HG03575 (cell line): Measurements from ENCODE around the gene ITSN1.

ENCODE experiments used
- ATAC-seq: cut with Tn5 transposase; IDR thresholded peaks from one replicate; pipeline ENCODE4 v1.9.1; 2021; ENCODE audit not compliant: unreplicated experiment, insufficient number of reproducible peaks, low FRiP score; ENCODE audit errors: extremely low read depth

The ITSN1 gene

DNA sequence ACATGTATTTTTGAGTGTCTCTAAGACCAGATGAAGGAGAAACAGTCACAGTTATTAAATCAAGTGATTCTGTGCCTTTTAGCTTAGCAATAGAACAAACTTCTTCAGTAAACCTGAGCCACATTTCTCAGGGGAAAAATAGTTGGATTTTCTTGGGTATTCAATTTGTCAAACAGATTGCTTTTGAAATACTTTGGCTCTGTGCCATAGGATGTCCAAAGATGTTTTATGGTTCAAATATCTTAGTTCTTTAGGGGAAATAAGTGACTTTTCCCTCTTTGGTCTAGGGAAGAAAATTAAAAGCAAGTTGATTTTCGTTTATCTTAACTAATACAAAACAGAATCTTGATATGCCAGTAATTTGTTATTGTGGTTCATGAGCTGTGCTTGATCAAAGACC lies 147.4 kb downstream of the ITSN1 start:
- no peak for ATAC-seq

DNA sequence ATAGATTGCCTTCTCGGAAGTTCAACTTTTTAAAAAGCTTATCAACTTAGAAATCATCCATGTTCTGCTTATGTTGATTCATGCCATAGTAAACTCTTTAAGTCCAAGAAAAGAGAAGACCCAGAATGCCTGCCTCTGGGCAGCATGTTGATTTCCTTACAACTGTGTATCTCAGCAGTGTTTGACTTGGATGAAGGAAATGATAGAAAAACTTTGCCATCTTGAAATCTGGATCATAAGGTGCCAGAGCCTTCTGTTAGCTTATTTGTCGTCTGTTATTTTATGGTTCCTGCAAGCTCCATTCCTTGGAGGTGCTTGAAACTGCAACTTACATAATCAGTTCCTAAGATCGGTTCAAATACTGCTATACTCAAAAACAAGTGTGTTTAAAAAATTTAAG lies 148.8 kb downstream of the ITSN1 start:
- ATAC-seq, result no peak

DNA sequence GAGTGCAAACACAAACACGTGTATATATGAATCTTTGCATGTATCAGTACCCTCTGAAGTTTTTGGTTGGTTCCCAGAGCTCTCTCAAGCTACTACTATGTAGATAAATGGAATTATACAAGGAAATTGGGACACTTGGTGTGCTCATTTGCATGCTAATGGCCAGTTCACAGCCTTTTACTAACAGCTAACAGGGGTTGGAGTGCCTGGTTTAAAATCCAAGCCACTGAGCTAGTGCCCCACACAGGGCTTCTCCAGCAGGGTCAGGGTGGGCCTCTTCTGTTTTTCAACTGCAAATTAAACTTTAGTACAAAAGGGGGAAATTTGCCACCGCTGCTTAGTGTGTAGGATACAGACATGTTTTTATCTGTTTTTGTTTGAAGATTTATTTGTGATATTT lies 152.3 kb downstream of the ITSN1 start:
- ATAC-seq, result no peak

DNA sequence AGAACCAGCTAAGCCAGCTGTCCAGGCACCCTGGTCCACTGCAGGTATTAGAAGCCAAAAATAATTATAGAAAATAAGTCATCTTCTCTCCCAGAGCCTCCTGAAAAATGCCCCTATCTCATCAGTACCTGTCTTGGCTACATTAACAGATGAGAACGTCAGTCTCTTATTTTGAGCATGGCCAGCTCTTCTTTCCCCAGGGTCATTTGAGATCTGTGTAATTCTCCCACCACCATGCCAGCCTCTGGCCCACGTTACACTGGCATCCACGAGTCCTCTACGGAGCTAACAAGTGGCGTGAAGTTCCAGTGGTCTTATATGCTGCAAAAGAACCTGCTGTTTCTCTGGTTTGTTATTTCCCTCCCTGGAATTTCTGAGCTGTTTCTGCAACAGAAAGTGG lies 155.3 kb downstream of the ITSN1 start:
- no peak for ATAC-seq

DNA sequence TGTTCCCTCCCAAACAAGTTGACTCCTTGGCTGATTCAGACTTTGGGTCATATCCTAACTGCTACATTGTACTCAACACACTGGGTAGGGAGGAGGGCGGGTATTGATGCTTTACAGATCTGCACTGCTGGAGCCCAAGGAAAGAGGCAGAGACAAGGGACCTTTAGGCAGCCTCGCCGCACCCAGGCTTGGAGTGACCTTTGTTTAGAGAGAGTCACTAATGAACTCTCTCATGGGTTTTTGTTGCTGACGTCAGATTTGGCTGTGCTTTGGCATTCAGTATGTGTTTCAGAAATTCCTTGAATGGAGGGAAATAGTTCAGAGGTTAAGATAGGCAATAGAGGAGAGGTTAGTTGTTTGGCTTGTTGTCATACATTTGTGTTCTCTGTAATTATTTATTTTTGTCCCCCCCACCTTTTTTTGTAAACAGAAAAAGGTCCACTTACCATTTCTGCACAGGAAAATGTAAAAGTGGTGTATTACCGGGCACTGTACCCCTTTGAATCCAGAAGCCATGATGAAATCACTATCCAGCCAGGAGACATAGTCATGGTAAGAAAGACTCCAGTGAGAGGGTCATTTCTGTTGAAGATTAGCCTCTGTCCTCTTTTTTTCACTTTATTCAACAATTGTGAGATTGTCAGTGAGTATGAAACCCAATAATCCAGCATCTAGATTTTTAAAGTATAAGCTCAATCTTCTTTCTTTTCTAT lies 157.2 kb downstream of the ITSN1 start:
- ATAC-seq, result no peak

DNA sequence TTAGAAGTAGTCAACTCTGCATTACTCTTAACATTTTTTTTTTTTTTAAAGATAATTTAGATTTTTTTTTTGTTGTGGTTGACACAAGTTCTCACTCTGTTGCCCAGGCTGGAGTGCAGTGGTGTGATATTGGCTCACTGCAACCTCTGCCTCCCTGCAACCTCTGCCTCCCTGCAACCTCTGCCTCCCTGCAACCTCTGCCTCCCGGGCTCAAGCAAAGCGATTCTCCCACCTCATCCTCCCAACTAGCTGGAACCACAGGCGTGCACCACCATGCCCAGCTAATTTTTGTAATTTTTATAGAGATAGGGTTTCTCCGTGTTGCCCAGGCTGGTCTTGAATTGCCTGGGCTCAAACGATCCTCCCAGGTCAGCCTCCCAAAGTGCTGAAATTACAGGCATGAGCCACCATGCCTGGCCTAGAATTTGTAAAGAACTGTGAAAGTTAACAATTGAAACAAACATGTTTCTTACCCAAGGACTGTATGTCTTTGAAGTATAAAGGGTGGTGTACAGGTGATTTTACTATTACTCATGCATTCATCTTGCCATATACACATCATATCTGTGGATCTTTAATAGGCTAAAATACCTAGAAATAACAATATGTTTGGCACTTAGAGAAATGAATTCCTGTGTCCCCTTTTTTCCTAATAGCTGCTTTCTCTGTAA lies 158.6 kb downstream of the ITSN1 start:
- no peak for ATAC-seq

DNA sequence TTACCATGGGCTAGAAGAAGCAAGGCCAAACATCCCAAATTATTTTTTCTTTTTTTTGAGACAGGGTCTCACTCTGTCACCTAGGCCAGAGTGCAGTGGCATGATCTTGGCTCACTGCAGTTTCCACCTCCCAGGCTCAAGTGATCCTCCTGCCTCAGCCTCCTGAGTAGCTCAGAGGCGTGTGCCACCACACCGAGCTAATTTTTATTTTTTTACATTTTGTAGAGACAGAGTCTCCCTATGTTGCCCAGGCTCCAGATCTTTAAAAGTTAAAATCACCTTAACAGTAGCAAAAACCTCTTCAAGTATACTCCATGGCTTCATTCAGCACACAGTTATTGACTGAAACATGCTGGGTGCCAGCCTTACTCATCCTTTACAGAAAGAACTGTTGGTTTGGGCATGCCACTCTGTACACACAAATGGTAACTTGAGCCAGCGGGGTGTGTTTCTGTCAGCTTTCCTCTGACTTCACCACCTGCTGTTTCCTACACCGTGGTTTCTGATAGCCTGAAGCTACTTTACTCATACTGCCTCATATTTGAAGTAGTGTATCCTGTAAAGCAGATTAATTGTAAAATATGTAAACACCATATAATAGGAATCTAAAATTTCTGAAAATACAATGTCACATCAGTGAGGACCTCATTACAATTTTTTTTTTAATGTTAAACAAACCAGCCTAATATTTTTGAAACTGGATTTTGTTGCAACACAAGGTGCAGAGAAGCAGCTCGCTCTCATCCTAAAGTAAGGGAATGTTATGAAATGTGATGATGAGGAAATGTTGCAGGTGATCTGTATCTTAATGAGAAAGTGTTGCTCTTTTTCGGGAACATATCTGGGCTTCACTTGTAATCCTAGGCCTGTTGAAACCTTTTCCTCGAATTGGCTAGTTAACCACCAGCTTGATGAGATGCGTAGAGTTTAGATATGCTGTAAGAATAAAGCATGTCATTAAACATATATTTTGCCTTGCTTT lies 159.4 kb downstream of the ITSN1 start:
- no peak for ATAC-seq

DNA sequence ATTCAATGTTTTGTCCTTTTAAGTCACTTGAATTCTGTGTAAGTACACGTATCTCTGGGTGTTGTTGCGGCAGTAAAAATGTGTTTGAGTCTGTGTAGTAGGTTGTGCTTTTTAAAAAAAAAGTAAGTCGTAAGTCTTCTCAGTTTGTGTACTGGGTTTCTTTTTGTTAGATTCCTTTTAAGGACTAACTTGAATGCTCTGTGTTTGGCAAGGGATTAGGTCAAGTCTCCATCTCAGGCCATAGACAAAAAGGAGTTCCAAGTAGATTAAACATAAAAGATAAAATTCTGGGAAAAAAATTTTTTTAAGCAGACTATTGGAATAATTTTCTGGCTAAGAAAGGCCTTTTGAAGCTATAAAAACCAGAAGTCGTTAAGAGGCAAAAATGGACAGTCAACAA lies 160.2 kb downstream of the ITSN1 start:
- no peak for ATAC-seq

DNA sequence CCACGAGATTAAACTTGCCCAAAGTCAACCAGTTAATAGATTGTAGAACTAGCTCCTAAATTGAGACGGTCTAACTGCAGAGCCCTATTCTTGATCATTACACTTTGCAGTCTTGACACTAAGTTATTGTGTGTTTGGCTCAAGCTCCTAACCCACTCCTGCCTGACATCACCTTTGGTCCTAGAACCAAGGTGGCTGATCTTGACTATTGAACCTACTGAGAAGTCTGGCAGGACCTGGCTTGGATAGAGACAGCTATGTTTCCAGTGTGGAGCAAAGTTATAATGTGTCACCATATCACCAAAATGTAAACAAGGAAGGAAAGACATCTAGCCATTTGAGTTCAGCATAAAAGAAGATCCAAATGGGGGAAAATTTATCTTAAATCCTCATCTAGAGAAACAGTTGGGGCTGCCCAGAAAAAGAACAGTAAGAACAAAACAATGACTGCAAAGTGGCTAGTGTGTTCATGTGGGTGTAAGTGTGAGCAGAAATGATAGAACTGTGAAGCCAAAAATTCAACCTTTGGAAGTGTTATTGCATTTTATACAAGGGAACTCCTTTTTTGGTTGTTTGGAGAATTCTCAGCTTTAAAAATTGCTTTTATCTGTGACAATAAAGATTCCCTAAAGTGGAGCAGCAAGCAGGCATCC lies 166.5 kb downstream of the ITSN1 start:
- no peak for ATAC-seq

DNA sequence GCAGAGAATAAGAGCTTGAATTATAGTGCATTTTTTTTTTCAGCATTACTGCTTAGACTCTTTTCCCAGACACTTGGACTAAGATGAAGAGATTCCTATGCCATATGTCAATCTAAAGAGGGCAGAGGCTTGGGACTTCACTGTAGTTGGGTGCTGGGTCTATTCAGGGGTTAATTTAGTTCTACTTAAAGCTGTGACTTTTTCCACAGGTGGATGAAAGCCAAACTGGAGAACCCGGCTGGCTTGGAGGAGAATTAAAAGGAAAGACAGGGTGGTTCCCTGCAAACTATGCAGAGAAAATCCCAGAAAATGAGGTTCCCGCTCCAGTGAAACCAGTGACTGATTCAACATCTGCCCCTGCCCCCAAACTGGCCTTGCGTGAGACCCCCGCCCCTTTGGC lies 168.5 kb downstream of the ITSN1 start:
- no peak for ATAC-seq

DNA sequence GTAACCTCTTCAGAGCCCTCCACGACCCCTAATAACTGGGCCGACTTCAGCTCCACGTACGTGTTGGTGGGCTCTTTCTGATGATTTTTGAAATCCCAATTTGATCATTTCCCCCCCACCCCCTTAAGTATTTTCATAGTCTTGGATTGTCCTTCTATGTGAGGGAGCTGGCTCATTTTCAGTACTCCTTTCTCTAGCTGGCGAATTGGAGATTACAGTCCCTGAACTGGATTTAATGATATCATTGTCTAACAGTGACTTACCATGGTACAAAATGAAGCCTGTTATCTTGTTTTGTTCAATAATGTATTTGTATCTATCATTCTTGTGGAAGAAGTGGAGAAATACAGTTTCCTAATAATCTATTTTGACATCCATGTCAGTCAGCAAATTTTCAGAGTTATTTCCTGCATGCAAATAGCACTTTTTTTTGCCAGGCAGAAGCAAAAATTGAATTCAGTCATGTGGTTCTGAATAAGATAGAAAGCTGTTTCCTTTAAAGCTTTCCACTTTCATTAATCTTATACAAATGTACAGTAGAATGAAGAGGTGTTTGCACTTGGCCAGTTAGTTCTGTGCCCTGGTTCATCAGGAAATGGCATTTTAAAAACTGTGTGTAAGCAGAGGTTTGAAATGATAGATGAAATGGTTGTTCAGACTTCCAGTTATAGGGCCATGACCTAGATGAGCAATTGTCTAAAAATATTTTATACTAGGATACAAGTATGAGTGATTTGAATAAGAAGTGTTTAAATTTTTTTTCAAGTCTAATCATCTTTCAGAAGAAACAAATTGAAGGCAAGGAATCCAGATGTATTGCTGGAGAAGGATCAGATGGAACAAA lies 169.1 kb downstream of the ITSN1 start:
- ATAC-seq, result no peak

DNA sequence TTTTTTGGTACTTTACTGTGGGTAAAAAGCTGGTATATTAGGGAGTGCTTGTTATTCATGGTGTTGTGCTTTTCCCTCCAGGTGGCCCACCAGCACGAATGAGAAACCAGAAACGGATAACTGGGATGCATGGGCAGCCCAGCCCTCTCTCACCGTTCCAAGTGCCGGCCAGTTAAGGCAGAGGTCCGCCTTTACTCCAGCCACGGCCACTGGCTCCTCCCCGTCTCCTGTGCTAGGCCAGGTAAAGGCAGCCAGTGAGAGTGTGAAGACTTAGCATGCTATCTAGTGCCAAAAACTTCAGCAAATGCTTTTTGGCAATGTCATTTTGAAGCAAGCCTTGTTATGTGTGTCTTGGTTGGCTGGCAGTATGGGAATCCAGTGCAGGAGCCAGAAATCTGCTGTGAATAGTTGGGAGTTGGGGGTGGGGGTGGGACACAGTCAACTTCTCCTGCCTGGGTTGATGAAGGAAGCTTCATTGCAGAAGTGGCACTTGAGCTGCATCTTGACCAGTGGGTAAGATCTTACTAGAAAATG lies 171.6 kb downstream of the ITSN1 start:
- ATAC-seq, result no peak

DNA sequence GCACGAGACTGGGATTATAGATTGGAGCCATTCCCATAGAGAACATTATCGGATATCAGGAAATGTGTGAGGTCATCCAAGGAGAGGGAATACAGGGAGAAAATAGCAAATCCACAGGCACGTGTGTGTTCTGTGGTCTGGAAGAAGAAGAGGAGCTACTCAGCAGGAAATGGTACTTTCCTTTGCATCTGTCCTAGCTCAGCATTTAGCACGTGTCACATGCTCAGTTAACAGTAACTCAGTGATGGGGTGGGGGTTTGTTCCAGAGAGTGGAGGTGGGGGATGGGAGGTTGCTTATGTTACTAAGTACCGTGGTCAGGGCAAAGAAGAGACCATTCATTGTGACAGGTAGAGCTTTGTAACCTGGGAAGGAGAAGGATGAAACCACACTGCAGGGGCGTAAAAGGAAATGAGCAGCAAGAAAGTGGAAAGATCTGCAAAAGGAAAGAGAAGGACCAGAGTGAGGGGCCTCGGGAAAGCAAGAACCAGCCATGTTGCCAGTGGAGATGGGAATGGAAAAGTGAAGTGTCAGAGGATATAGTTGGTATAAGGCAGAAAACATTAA lies 172.9 kb downstream of the ITSN1 start:
- no peak for ATAC-seq

DNA sequence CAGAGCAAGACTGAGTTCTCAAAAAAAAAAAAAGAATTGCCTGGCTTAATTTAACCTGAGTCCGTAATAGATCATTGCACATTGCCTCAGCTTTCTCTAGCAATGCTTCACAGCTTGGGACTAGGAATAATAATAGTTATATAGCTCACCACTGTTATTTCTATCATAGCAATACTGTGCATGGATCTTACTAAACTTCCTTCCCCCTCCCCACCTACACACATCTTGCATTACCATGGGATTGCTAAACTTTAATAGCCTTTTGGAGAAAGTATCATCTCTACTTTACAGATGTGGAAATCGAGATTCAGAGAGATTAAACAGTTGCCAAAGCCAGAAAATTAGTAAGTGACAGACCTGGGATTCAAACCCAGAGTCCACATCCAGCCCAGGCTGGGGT lies 173.9 kb downstream of the ITSN1 start:
- no peak for ATAC-seq

DNA sequence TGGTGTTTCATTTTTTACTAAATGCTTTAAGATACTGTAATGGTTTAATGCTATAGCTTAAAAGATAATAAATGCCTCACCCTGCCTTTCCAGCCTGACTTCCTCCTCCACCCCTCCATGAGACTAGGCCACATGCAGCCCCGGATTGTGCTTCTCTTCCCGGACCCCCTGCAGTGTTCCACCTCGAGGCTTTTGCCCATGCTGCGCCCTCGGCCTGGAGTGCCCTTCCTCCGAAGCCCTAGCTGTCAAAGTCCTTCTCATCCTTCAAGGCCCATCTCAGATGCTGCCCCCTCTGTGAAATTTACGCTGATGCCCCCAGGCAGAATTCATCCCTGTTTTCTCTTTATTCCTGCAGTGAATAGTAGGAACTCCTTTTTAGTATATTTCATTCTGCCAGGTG lies 174.8 kb downstream of the ITSN1 start:
- ATAC-seq, result no peak

DNA sequence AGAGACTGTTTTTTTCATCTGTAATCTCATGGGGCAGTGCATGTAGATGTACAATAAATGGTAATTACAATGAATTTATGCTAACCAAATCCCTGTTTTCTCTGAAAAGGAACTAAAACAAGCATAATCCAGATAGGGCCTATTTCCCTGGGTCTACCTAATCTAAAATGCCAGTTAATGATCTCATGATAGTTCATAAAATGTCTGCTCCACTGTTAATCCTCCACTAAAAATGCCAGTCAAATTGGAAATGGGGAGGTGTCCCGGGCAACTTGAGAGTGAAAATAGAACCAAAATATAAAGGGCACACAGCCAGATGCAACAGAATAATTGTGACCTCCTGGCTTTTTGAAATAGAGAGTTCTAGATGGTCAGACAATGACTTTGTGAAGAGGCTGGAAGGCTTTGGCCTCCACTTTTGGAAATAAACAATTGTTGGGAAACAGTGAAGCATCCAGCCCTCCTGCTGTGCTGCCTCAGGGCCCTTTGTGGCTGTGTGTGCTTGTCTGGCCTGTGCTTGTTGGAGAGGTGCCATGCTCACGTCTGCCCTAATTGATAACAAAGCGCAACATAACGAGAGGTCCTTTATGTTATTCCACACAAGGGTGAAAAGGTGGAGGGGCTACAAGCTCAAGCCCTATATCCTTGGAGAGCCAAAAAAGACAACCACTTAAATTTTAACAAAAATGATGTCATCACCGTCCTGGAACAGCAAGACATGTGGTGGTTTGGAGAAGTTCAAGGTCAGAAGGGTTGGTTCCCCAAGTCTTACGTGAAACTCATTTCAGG lies 175.6 kb downstream of the ITSN1 start:
- ATAC-seq, result no peak

DNA sequence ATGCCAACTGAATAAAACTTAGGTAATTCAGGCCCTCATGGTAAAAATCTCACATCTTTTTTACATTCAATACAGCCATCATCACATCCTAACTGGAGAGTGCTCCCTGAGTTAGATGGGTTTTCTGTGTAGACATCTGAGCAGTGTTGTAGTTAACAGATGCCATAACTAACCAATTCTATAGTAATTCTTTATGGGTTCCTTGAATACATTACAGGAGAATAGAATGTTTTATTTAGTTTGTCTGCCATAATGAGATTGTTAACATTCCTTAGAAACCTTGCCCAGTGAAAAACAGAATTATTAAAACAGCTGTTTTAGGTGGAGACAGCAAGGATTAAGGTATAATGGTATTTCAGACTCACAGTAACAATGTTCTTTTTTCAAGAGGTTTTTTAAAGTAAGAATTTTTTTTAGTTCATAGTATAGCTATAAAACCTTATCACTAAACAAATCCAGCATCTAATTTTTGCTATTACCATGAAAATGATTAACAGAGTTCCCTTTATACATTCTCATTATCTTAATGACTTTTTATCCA lies 178.0 kb downstream of the ITSN1 start:
- no peak for ATAC-seq
